Measurements from ENCODE around the gene PPIL4.
"Not testable (repeated sequence)": the region's sequence is repeated elsewhere in the genome, so short reads cannot be mapped to it uniquely, and the experiment has no call there.

The PPIL4 gene

GRCh38 chr6:149483849-149484655 lies 61.8 kb downstream of the PPIL4 start:
- no peak for DNase-seq (ENCODE audit: low read depth, low spot score)

- no peak for DNase-seq (ENCODE audit: low read depth, low spot score)
Observed at GRCh38 chr6:149483334-149483725, 62.5 kb downstream of the PPIL4 start.

- no peak for DNase-seq (ENCODE audit: low read depth, low spot score)
Observed at GRCh38 chr6:149482545-149483333, 63.1 kb downstream of the PPIL4 start.

DNA sequence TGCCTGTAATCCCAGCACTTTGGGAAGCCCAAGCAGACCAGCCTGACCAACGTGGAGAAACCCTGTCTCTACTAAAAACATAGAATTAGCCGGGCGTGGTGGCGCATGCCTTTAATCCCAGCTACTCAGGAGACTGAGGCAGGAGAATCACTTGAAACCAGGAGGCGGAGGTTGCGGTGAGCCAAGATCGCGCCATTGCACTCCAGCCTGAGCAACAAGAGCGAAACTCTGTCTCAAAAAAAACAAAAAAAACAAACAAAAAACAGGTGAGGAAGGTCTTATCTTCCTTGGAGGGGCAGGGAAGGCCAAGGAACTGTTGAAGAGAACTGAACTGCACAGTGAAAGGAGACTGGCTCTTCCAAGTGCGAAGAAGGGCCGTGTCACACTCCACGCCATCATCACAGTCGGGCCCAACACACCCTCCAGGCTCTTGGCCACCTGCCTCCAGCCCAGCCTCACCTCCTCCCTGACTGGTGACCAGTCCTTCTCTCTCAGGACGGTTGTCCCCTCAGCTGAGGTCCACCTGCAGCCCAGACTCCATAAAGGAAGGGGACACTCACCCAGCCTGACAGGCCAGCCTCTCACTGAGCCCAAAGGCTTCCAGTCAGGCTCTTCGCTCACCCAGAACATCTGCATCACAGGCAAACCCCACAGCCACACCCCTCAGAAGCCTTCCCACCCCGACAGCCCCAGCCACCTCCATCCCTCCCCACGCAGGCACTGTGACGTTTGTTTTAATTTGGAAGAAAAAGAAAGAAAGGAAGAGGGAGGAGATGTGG lies 65.2 kb downstream of the PPIL4 start:
- no peak for DNase-seq (ENCODE audit: low read depth, low spot score)

GRCh38 chr6:149478631-149479314 lies 67.1 kb downstream of the PPIL4 start:
- DNase-seq (ENCODE audit: low read depth, low spot score) = no peak

- DNase-seq (ENCODE audit: low read depth, low spot score) = no peak
Observed at GRCh38 chr6:149477544-149477943, 68.3 kb downstream of the PPIL4 start.

GRCh38 chr6:149476789-149477455 lies 68.9 kb downstream of the PPIL4 start:
- DNase-seq (ENCODE audit: low read depth, low spot score) = no peak

DNA sequence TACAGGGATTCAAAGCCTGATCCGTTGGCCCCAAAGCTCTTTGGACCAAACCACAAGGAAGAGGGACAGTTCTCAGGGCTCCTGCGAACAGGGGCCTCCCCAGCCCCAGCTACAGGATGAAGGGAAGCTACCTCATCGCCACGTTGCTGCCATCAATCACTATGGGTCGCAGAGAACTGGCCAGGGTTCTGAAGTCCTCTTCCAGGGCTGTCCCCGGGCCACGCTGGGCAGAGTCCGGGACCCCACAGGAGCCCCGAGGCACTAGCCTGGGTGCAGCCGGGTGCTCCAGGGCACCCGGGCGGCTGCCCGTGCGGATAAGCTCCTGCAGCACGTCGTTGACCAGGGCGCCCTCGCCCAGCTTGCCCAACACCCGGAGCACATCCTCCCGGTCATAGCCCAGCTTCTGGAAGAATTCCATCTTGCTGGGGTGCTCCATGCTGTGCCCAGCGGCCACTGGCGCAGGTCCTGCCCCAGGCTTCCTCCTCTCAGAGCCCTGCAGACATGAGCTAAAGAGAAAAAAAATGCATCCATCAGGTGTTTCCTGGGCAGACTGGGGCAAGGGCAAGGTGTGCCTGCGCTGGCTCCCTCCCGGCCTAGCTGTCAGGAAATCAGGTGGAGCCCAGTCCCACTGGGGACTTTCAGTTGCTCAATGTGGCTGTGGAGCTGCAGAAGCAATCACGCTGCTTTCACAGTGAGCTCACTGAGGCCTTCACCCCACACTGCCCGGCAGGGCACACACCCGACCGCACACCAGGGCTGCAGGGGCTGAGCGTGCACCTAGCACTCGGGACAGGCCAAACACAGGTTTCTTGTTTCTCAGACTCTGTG lies 71.5 kb downstream of the PPIL4 start:
- DNase-seq (ENCODE audit: low read depth, low spot score) = no peak

DNA sequence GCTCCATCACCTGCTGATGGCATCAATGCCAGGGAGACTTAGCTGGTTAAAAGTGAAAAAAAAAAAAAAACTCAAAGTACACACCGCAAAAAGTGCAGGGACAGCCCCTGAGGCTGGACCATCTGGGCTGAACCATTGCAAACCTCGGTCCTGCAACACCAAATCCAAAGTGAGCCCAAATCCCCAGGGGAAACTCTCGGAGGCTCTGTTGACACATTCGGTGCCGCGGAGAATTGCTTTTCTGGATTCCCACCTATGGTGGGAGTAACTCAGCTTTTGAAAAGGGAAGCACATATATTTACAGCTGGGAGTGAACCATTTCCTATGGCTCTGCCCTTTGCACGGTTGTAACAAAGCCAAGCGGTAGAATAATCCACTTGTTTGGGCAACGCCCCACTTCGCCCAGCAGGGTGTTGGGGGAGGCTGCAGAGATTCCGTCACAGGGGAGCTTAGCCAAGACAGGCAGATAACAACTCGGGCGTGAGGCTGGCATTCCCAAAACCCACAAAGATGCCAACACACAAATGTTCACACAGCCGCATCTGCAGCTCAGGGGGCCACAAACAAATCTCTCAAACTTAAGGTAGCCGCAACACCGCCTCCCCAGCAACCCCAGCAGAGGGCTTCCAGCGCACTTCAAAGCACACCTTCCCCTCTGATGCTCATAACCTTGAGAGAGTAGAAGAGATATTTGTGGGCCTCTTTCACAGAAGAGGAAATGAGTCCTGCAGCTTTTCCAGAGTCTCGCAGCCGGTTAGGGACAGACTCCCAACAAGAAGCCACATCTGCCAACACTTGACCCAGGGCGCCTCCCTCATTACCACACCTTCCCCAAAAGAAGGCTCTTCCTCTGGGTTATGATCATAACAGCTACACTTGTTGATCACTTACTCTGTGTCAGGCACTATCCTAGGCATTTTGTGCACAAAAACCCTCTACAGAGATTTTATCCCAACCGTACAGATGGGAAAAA lies 72.5 kb downstream of the PPIL4 start:
- no peak for DNase-seq (ENCODE audit: low read depth, low spot score)

GRCh38 chr6:149472241-149472640 lies 73.6 kb downstream of the PPIL4 start:
- no peak for DNase-seq (ENCODE audit: low read depth, low spot score)

DNA sequence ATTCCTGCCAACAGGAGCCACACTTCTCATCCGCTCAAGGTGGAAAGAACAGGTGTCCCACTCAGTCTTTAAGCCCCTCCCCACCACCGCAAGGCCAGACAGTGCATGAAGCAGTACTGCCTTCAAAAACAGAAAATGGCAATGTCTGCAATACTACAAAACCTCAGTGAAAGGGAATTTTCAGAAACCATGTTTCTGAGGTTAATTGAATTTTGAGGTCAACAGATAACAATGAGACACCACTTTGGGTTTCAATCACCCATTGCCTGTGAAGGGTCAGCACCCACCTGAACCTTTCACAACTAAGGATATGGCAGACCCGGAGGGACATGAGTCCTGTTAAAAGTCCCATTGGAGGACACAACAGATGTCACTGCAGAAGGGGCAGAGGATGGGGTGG lies 74.0 kb downstream of the PPIL4 start:
- DNase-seq (ENCODE audit: low read depth, low spot score) = no peak

GRCh38 chr6:149470948-149471347 lies 74.9 kb downstream of the PPIL4 start:
- no peak for DNase-seq (ENCODE audit: low read depth, low spot score)

DNA sequence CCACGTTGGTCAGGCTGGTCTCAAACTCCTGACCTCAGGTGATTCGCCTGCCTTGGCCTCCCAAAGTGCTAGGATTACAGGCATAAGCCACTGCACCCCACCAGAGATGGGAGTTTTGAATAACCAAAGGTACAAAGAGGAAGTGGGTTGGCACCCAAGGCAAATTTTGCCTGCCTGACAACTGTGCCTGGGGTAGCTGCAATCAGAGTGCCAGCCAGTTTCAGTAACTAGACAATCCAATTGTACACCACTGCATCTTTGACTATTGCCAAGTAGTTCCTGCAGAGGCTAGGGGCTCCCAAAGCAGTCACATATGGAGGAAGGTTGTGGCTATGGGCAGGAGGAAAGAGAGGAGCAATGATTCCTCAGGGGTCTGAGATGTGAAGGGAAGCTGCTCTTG lies 77.7 kb downstream of the PPIL4 start:
- no peak for DNase-seq (ENCODE audit: low read depth, low spot score)

- no peak for DNase-seq (ENCODE audit: low read depth, low spot score)
Observed at GRCh38 chr6:149467265-149467664, 78.6 kb downstream of the PPIL4 start.

DNA sequence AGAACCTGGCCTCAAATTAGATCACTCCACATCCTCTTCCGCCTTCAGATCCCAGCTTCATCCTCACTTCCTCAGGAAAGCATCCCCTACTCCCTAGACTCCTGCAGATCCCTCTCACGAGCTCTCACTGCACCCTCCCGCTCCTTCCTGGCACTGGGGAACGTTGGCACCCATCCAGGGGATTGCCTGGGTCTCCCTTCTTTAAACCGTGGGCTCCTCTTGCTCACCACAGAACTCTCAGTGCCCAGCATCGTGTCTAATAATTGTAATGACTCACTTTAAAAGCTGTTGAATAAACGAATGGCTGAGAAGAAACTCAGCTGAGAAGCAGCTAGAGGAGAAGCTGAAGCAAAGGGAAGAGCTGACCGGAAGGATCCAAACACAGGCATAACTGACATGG lies 81.4 kb downstream of the PPIL4 start:
- no peak for DNase-seq (ENCODE audit: low read depth, low spot score)

GRCh38 chr6:149463781-149464180 lies 82.1 kb downstream of the PPIL4 start:
- DNase-seq (ENCODE audit: low read depth, low spot score) = no peak

GRCh38 chr6:149462712-149463111 lies 83.1 kb downstream of the PPIL4 start:
- DNase-seq (ENCODE audit: low read depth, low spot score) = not testable (repeated sequence)

- no peak for DNase-seq (ENCODE audit: low read depth, low spot score)
Observed at GRCh38 chr6:149461670-149462069, 84.2 kb downstream of the PPIL4 start.

DNA sequence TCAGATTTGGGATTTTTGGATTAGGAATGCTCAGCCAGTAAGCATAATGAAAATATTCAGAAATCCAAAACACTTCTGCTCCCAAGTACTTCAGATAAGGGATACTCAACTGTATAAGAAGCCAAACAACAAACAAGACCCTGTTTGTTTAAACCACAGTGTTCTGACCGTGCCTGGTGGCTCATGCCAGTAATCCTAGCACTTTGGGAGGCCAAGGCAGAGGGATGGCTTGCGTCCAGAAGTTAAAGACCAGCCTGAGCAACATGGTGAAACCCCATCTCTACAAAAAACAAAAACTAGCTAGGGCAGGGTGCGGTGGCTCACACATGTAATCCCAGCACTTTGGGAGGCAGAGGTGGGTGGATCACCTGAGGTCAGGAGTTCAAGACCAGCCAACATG lies 85.6 kb downstream of the PPIL4 start:
- DNase-seq (ENCODE audit: low read depth, low spot score) = not testable (repeated sequence)

Measured in activated naive CD8-positive, alpha-beta T cell treated with anti-CD3 and anti-CD28 coated beads, Interleukin-2, amount 50 U/mL, for 16 hours (primary cell).